T-helper 2 cell treated with Interferon-gamma antibody and Interleukin-4, amounts not matched to agents 5 μg/mL and 100 μg/mL, for 36 hours (primary cell): ENCODE results near the gene ELOB.

ENCODE experiments used
- DNase-seq: peaks from one replicate; pipeline ENCODE4 v3.0.0; 2021; ENCODE audit warnings: low spot score
- H3K27ac Mint-ChIP-seq: one replicate; pipeline ENCODE4 v1.8.0; 2021; ENCODE audit warnings: mild to moderate bottlenecking, mixed read lengths
- H3K27me3 Mint-ChIP-seq: one replicate; pipeline ENCODE4 v1.8.0; 2021; ENCODE audit warnings: low read depth, mixed read lengths
- H3K36me3 Mint-ChIP-seq: one replicate; pipeline ENCODE4 v1.8.0; 2021; ENCODE audit warnings: low read depth, mixed read lengths
- H3K4me1 Mint-ChIP-seq: one replicate; pipeline ENCODE4 v1.8.0; 2021; ENCODE audit warnings: low read depth, mixed read lengths
- H3K4me3 Mint-ChIP-seq: one replicate; pipeline ENCODE4 v1.8.0; 2022; ENCODE audit warnings: mild to moderate bottlenecking, moderate library complexity, mixed read lengths
- H3K9me3 Mint-ChIP-seq: one replicate; pipeline ENCODE4 v1.8.0; 2021; ENCODE audit warnings: mixed read lengths

The ELOB gene

GRCh38 chr16:2782583-2783351 is 5.7 kb upstream of the ELOB start:
- Mint-ChIP-seq H3K27me3 (peaks cover 15% of the 10 kb centered on the region), H3K4me3 (no peak overlapping the region), H3K27ac (no peak overlapping the region), H3K9me3 (no peaks in the 10 kb centered on the region), H3K4me1 (peaks cover 11% of the 10 kb centered on the region), H3K36me3 (peaks cover 3% of the 10 kb centered on the region)
- no peak for DNase-seq

GRCh38 chr16:2779978-2780898 is 3.2 kb upstream of the ELOB start:
- peaks cover 21% of the 10 kb centered on the region for H3K4me1 Mint-ChIP-seq
- no peak for DNase-seq
- peaks cover 5% of the 10 kb centered on the region for H3K36me3 Mint-ChIP-seq
- H3K27me3 Mint-ChIP-seq = peaks cover 5% of the 10 kb centered on the region
- no peaks in the 10 kb centered on the region for H3K9me3 Mint-ChIP-seq
- H3K27ac Mint-ChIP-seq = peak overlapping the region; percentile 49
- H3K4me3 Mint-ChIP-seq = no peak overlapping the region

GRCh38 chr16:2779151-2779920 is 2.3 kb upstream of the ELOB start:
- peak overlapping the region; percentile 49 for H3K27ac Mint-ChIP-seq

GRCh38 chr16:2778630-2778958 is 1.5 kb upstream of the ELOB start:
- Mint-ChIP-seq H3K36me3 (peaks cover 5% of the 10 kb centered on the region), H3K27me3 (no peaks in the 10 kb centered on the region), H3K4me1 (peaks cover 19% of the 10 kb centered on the region), H3K4me3 (peak overlapping the region; percentile 96), H3K27ac (peak overlapping the region; percentile 93), H3K9me3 (no peaks in the 10 kb centered on the region)
- no peak for DNase-seq

More at GRCh38 chr16:2779151-2779920, 2.3 kb upstream of the ELOB start:
- Mint-ChIP-seq H3K27me3 (peaks cover 2% of the 10 kb centered on the region), H3K9me3 (no peaks in the 10 kb centered on the region), H3K4me3 (no peak overlapping the region), H3K4me1 (peaks cover 19% of the 10 kb centered on the region), H3K36me3 (peaks cover 5% of the 10 kb centered on the region)
- DNase-seq = no peak

GRCh38 chr16:2777903-2778629 is 986 bp upstream of the ELOB start:
- peaks cover 19% of the 10 kb centered on the region for H3K4me1 Mint-ChIP-seq
- no peaks in the 10 kb centered on the region for H3K9me3 Mint-ChIP-seq
- no peaks in the 10 kb centered on the region for H3K27me3 Mint-ChIP-seq
- H3K4me3 Mint-ChIP-seq = peak overlapping the region; percentile 96
- peak; percentile 30 for DNase-seq
- H3K36me3 Mint-ChIP-seq = peaks cover 5% of the 10 kb centered on the region
- H3K27ac Mint-ChIP-seq = peak overlapping the region; percentile 93

- Mint-ChIP-seq H3K4me3 (peak overlapping the region; percentile 86), H3K4me1 (peaks cover 22% of the 10 kb centered on the region), H3K36me3 (peaks cover 12% of the 10 kb centered on the region), H3K27ac (peak overlapping the region; percentile 85), H3K27me3 (no peaks in the 10 kb centered on the region), H3K9me3 (no peaks in the 10 kb centered on the region)
- peak; percentile 45 for DNase-seq
These were observed 460 bp downstream of the ELOB start for GRCh38 chr16:2776500-2777139.

GRCh38 chr16:2775765-2776499 is 1.1 kb downstream of the ELOB start:
- peaks cover 22% of the 10 kb centered on the region for H3K4me1 Mint-ChIP-seq
- no peaks in the 10 kb centered on the region for H3K27me3 Mint-ChIP-seq
- H3K27ac Mint-ChIP-seq = peak overlapping the region; percentile 85
- H3K36me3 Mint-ChIP-seq = peaks cover 18% of the 10 kb centered on the region
- no peak for DNase-seq
- H3K4me3 Mint-ChIP-seq = peak overlapping the region; percentile 86
- H3K9me3 Mint-ChIP-seq = no peaks in the 10 kb centered on the region

- Mint-ChIP-seq H3K9me3 (no peaks in the 10 kb centered on the region), H3K27me3 (no peaks in the 10 kb centered on the region), H3K4me3 (peak overlapping the region; percentile 50), H3K36me3 (peaks cover 22% of the 10 kb centered on the region), H3K4me1 (peaks cover 22% of the 10 kb centered on the region), H3K27ac (peak overlapping the region; percentile 55)
- DNase-seq = no peak
These were observed 1.9 kb downstream of the ELOB start for GRCh38 chr16:2775131-2775716.

GRCh38 chr16:2774161-2774891 is 2.8 kb downstream of the ELOB start:
- Mint-ChIP-seq H3K9me3 (no peaks in the 10 kb centered on the region), H3K27ac (no peak overlapping the region), H3K4me1 (peaks cover 22% of the 10 kb centered on the region), H3K27me3 (no peaks in the 10 kb centered on the region), H3K4me3 (no peak overlapping the region), H3K36me3 (peaks cover 31% of the 10 kb centered on the region)
- DNase-seq = no peak

- peaks cover 18% of the 10 kb centered on the region for H3K4me1 Mint-ChIP-seq
- H3K4me3 Mint-ChIP-seq = no peak overlapping the region
- no peaks in the 10 kb centered on the region for H3K9me3 Mint-ChIP-seq
- no peak for DNase-seq
- H3K36me3 Mint-ChIP-seq = peaks cover 38% of the 10 kb centered on the region
- H3K27ac Mint-ChIP-seq = no peak overlapping the region
- no peaks in the 10 kb centered on the region for H3K27me3 Mint-ChIP-seq
These were observed 3.7 kb downstream of the ELOB start for GRCh38 chr16:2773188-2773968.
